Measurements from ENCODE around the gene SPDYE17.
"Not testable (repeated sequence)": the region's sequence is repeated elsewhere in the genome, so short reads cannot be mapped to it uniquely, and the experiment has no call there.

DNA sequence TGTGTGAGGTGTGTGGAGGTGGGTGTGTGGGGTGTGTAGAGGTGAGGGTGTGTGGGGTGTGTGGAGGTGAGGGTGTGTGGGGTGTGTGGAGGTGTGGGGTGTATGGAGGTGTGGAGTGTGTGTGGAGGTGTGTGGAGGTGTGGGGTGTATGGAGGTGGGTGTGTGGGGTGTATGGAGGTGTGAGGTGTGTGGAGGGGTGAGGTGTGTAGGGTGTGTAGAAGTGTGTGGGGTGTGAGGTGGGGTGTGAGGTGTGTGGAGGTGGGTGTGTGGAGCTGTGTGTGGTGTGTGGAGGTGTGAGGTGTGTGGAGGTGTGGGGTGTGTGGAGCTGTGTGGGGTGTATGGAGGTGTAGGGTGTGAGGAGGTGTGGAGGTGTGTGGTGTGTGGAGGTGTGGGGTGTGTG lies 35.2 kb downstream of the SPDYE17 start:
- TF ChIP-seq, protein P1, sequence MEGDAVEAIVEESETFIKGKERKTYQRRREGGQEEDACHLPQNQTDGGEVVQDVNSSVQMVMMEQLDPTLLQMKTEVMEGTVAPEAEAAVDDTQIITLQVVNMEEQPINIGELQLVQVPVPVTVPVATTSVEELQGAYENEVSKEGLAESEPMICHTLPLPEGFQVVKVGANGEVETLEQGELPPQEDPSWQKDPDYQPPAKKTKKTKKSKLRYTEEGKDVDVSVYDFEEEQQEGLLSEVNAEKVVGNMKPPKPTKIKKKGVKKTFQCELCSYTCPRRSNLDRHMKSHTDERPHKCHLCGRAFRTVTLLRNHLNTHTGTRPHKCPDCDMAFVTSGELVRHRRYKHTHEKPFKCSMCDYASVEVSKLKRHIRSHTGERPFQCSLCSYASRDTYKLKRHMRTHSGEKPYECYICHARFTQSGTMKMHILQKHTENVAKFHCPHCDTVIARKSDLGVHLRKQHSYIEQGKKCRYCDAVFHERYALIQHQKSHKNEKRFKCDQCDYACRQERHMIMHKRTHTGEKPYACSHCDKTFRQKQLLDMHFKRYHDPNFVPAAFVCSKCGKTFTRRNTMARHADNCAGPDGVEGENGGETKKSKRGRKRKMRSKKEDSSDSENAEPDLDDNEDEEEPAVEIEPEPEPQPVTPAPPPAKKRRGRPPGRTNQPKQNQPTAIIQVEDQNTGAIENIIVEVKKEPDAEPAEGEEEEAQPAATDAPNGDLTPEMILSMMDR (conservative IDR thresholded peaks at IDR 0.05; ENCODE audit: low read depth, low read length), result not testable (repeated sequence)
- not testable (repeated sequence) for TF ChIP-seq EZH2 (IDR thresholded peaks at IDR 0.05; ENCODE audit: borderline replicate concordance, low read depth, low read length, poor library complexity, severe bottlenecking)

All from A673 (cell line).